Esophagus squamous epithelium (tissue), 5 donors: ENCODE results near the gene KIAA1671. TPM values are rescaled to one million over a fixed set of nuclear protein-coding genes. Genes with fewer than 3 reads are reported as not detected.
A peak's percentile ranks its signal among the peaks of the same experiment; 100 is the strongest.

Experiments used
- DNase-seq: peaks from one replicate; lab custom pipeline; 2025; lab: John Stamatoyannopoulos, UW
- H3K27ac ChIP-seq, 4 donors: fragments of 200-600 bp; sonication (generic); one replicate each; pipeline ENCODE4 v1.5.1; 2016 to 2019; ENCODE audit warnings: mild to moderate bottlenecking in 1 of 4
- H3K27me3 ChIP-seq, 4 donors: fragments of 200-600 bp; sonication (generic); 1 replicate in 3 of 4; 2 replicates in 1 of 4; pipeline versions ENCODE4 v1.5.1 to v1.6.0; 2017 to 2021; ENCODE audit warnings: antibody characterized with exemption in 1 of 4
- H3K36me3 ChIP-seq, 3 donors: fragments of 200-600 bp; sonication (generic); one replicate each; pipeline ENCODE4 v1.5.1; 2016 to 2019
- H3K4me1 ChIP-seq, 3 donors: fragments of 200-600 bp; sonication (generic); one replicate each; pipeline ENCODE4 v1.5.1; 2017 to 2019
- H3K4me3 ChIP-seq, 4 donors: fragments of 200-600 bp; sonication (generic); 1 replicate in 3 of 4; 2 replicates in 1 of 4; pipeline ENCODE4 v1.5.1; 2016 to 2019; ENCODE audit warnings: mild to moderate bottlenecking in 2 of 4, moderate library complexity in 1 of 4
- H3K9me3 ChIP-seq, 3 donors: fragments of 200-600 bp; sonication (generic); one replicate each; pipeline ENCODE4 v1.5.1; 2016 to 2019
- POLR2A ChIP-seq, 4 donors: fragments of 450-650 bp; IDR thresholded peaks; one replicate each; pipeline ENCODE4 v1.6.1; 2017; ENCODE audit warnings: antibody characterized with exemption in 4 of 4, mild to moderate bottlenecking in 4 of 4, moderate library complexity in 3 of 4
- WGBS, 2 donors: methylation state at CpG; one replicate each; pipeline ENCODE4 v1.1.5; 2018; 5-methylcytosine and 5-hydroxymethylcytosine counted together
- intact Hi-C: fragments of 100-400 bp; cut with DNase I; formaldehyde crosslinking; loops from one replicate; pipeline ENCODE4 v1.15.0; 2022
- total RNA-seq, 4 donors: library from RNA; depleted of rRNA; stranded (reverse); fragments of >200 nt; gene quantifications; one replicate each; pipeline ENCODE4 v1.1.0, GENCODE V29; 2016
- TF ChIP-seq, protein P1 (sequence below), 6 experiments: fragments of 450-650 bp in 4 of 6; fragments of 200-600 bp in 2 of 6; sonication (generic) in 2 of 6; IDR thresholded peaks; one replicate each; pipeline ENCODE4 v1.5.1; 2016 to 2019; ENCODE audit warnings: antibody characterized with exemption in 6 of 6, mild to moderate bottlenecking in 4 of 6, moderate library complexity in 4 of 6
- donor health status: DM: yes; HTN: yes; CAD: no.

KIAA1671 gene
- total RNA-seq, 4 donors from 2014 or later: 43.1 to 73.2 (median 47.5) TPM

DNA sequence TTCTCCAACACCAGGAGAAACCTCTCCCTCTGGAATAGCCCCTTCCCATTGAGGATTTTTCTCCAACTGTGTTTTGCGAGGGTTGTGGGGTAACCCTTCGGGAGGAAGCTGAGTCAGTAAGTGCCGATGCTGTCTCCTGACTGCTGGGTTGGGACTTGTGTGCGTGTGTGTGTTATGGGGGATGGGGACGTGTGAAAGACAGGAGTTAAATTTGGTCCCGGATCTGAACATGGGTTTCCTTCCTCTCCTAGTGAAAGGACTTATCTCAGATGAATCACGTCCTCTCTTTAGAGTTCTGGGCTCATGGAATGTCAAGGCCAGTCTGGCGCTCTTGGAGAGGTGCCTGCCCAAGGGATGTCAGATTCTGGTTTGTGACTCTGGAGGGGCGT is 33.3 kb downstream of the KIAA1671 start:
- peak overlapping the region; percentile 50 to 79 (median 61) for H3K27ac ChIP-seq
- intact Hi-C loops: no loop called here
- peaks cover 28 to 74% (median 32%) of the 10 kb centered on the region in 3 donors for H3K4me1 ChIP-seq

DNA sequence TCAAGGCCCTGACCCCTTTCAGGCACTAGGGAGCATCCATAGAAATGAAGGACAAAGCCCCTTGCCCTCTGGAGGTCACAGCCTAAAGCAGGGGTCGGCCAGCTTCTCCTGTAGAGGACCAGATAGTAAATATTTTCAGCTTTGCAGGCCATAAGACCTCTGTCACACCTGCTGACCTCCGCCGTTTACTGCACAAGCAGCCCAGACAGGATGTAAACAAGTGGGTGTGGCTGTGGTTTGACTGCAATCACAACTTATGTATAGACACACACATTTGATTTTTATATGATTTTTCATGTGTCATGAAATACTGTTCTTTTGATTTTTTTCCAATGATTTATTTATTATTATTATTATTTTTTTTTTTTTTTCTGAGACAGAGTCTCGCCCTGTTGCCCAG is 34.3 kb downstream of the KIAA1671 start:
- H3K4me1 ChIP-seq: peaks cover 34 to 74% (median 40%) of the 10 kb centered on the region in 3 donors
- no peak for TF ChIP-seq POLR2A (IDR thresholded peaks at IDR 0.05)
- 75 to 80% methylated on average over 4 of the region's 4 CpGs for WGBS, 2 donors

More for the DNA sequence above, 33.3 kb downstream of the KIAA1671 start:
- TF ChIP-seq POLR2A (IDR thresholded peaks at IDR 0.05): no peak
- Histone ChIP-seq H3K9me3 (no peaks in the 10 kb centered on the region), H3K36me3 (no peaks in the 10 kb centered on the region), H3K4me3 (peak overlapping the region in 1 of 4 donors; percentile 21), H3K27me3 (no peaks in the 10 kb centered on the region)
- 26 to 35% methylated on average over 8 of the region's 9 CpGs for WGBS, 2 donors
- DNase-seq: no peak

DNA sequence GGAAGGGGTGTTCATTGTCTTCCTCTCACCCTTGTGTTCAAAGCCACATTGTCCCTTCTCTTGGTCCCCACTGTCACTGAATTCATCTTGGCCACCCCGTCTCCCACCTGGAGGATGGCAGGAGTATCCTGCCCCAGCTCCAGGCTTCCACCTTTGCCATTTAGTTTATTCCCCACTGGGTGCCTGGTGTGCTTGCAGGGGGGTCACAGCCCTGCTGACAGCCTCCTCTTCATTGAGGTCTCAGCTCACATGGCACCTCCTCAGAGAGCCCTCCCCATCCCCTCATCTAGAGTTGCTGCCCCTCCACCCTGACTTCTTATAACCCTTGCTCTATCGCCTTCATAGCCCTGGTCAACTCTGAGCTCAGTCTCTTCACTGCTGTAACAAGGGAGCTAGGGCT is 36.6 kb downstream of the KIAA1671 start:
- Histone ChIP-seq H3K9me3 (no peaks in the 10 kb centered on the region), H3K4me1 (peaks cover 39 to 80% (median 50%) of the 10 kb centered on the region in 3 donors), H3K4me3 (no peak overlapping the region), H3K27me3 (no peaks in the 10 kb centered on the region), H3K36me3 (no peaks in the 10 kb centered on the region), H3K27ac (peak overlapping the region in 3 of 4 donors; percentile 50 to 96 (median 91))
- no peak for DNase-seq
- intact Hi-C loops: no loop called here
- TF ChIP-seq POLR2A (IDR thresholded peaks at IDR 0.05): no peak
- TF ChIP-seq, protein P1, sequence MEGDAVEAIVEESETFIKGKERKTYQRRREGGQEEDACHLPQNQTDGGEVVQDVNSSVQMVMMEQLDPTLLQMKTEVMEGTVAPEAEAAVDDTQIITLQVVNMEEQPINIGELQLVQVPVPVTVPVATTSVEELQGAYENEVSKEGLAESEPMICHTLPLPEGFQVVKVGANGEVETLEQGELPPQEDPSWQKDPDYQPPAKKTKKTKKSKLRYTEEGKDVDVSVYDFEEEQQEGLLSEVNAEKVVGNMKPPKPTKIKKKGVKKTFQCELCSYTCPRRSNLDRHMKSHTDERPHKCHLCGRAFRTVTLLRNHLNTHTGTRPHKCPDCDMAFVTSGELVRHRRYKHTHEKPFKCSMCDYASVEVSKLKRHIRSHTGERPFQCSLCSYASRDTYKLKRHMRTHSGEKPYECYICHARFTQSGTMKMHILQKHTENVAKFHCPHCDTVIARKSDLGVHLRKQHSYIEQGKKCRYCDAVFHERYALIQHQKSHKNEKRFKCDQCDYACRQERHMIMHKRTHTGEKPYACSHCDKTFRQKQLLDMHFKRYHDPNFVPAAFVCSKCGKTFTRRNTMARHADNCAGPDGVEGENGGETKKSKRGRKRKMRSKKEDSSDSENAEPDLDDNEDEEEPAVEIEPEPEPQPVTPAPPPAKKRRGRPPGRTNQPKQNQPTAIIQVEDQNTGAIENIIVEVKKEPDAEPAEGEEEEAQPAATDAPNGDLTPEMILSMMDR (IDR thresholded peaks at IDR 0.05): no peak
- 89 to 92% methylated on average over 2 of the region's 2 CpGs for WGBS, 2 donors

More for the DNA sequence above, 34.3 kb downstream of the KIAA1671 start:
- H3K4me3 ChIP-seq: no peak overlapping the region
- peak overlapping the region in 1 of 4 donors; percentile 60 for H3K27ac ChIP-seq
- intact Hi-C loops: no loop called here
- no peaks in the 10 kb centered on the region for H3K36me3 ChIP-seq
- no peak for DNase-seq
- no peaks in the 10 kb centered on the region for H3K27me3 ChIP-seq
- H3K9me3 ChIP-seq: no peaks in the 10 kb centered on the region

DNA sequence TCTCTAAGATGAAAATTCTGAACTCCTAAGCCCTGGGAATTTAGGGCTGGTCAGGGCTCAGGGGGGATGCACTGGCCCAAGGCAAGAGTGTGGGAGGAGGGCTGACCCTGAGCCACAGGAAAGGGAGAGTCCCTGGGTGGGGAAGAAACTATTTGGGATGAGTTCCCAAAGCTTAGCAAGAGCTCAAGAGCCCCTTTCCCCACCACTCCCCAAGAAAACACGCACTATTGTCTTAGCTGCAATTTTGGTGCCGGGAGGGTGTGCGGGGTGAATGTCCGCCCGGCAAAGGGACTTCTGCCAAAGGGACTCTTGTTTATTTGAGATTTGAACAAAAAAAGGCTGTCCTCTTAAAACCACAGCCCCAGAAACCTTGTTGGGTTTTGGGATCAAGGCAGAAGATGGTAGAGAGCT is 37.0 kb downstream of the KIAA1671 start:
- H3K4me3 ChIP-seq: no peak overlapping the region
- WGBS, 2 donors: 38 to 55% methylated on average over 5 of the region's 5 CpGs
- no peaks in the 10 kb centered on the region for H3K36me3 ChIP-seq
- TF ChIP-seq, protein P1 (IDR thresholded peaks at IDR 0.05): no peak
- no peak for TF ChIP-seq POLR2A (IDR thresholded peaks at IDR 0.05)
- peaks cover 41 to 80% (median 54%) of the 10 kb centered on the region in 3 donors for H3K4me1 ChIP-seq
- no peaks in the 10 kb centered on the region for H3K27me3 ChIP-seq
- H3K9me3 ChIP-seq: no peaks in the 10 kb centered on the region
- intact Hi-C loops: no loop called here
- H3K27ac ChIP-seq: peak overlapping the region; percentile 50 to 96 (median 88)
- DNase-seq: no peak

DNA sequence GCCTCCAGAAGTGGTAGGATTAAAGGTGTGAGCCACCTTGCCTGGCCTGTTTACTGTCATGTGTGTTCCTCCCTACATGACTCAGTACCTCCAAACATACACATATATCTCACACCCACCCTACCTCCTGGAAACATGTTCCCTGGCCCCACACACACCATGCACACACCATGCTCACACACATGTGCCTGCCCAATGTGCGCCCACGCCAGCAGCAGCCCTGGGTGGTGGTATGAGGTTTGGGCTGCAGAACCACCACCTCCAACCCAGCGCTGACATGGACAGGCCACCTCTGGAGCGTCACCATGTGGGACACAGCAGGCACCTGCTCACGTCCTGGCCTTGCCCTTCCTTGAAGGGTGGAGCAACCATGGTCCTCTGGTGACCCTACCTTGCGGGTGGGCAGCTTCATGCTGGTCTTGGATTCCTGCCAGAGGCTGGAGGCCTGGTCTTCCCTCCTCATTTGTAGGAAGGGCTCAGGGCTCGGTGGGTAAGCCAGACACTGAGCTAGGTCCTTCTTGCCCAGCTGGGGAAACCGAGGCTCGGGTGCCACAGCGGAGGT is 37.9 kb downstream of the KIAA1671 start:
- intact Hi-C loops: no loop called here

DNA sequence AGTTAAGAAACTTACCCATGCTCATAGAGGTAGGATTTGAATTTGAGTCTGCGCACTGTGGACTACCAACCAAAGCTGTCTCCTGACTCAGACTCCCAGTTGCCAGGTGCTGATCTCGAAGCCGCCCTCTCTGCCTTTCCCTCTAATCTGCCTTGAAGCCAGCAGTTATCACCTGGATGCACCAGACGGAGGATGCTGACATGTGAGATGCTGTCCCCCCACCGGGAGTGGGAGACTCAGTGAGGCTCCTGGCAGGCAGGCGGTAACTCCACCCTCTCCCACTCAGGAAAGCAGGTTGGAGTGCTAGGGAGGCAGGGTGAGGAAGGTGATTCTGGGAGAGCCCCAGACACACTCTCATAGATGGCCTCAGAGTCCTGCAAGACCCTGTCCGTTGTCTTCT is 40.4 kb downstream of the KIAA1671 start:
- intact Hi-C loops: no loop called here
- DNase-seq: no peak
- H3K27ac ChIP-seq: peak overlapping the region; percentile 84 to 96 (median 88)
- TF ChIP-seq, protein P1 (IDR thresholded peaks at IDR 0.05): no peak
- TF ChIP-seq POLR2A (IDR thresholded peaks at IDR 0.05): no peak
- peaks cover 60 to 87% (median 65%) of the 10 kb centered on the region in 3 donors for H3K4me1 ChIP-seq
- no peaks in the 10 kb centered on the region for H3K9me3 ChIP-seq
- no peaks in the 10 kb centered on the region for H3K36me3 ChIP-seq
- H3K4me3 ChIP-seq: no peak overlapping the region
- no peaks in the 10 kb centered on the region for H3K27me3 ChIP-seq
- WGBS, 2 donors: 65 to 76% methylated on average over 5 to 7 of the region's 7 CpGs

More for the DNA sequence above, 37.9 kb downstream of the KIAA1671 start:
- H3K4me3 ChIP-seq: no peak overlapping the region
- H3K9me3 ChIP-seq: no peaks in the 10 kb centered on the region
- no peaks in the 10 kb centered on the region for H3K36me3 ChIP-seq
- H3K4me1 ChIP-seq: peaks cover 43 to 82% (median 56%) of the 10 kb centered on the region in 3 donors
- no peak for DNase-seq
- TF ChIP-seq, protein P1 (IDR thresholded peaks at IDR 0.05): no peak
- no peak for TF ChIP-seq POLR2A (IDR thresholded peaks at IDR 0.05)
- H3K27me3 ChIP-seq: no peaks in the 10 kb centered on the region
- H3K27ac ChIP-seq: peak overlapping the region; percentile 84 to 96 (median 90)
- 79 to 87% methylated on average over 3 to 4 of the region's 10 CpGs for WGBS, 2 donors
